ENCODE results near the gene BIK. TPM values are rescaled to one million over a fixed set of nuclear protein-coding genes. Genes with fewer than 3 reads are reported as not detected.
A peak's percentile ranks its signal among the peaks of the same experiment; 100 is the strongest.

The BIK gene
- total RNA-seq, 2 experiments from 2014 or later, result 1.7 to 2.0 TPM

- Mint-ChIP-seq H3K27ac (no peak overlapping the region), H3K27me3 (ENCODE audit: low read depth) (no peaks in the 10 kb centered on the region), H3K9me3 (ENCODE audit: insufficient read depth) (no peaks in the 10 kb centered on the region), H3K36me3 (ENCODE audit: low read depth) (peaks cover 23% of the 10 kb centered on the region), H3K4me3 (no peak overlapping the region), H3K4me1 (ENCODE audit: low read depth) (peaks cover 15% of the 10 kb centered on the region)
- DNase-seq (no peak), ATAC-seq (no peak)
- POLR2A ChIA-PET, result interaction anchor here (0.8 kb wide), 1 partner anchor 209 kb away, joined by 3 read pairs; no protein-coding TSS in a partner anchor
- CTCF ChIA-PET, result no interaction called here
Measured at GRCh38 chr22:43168471-43169309, 58.1 kb downstream of the BIK start.

- peaks cover 15% of the 10 kb centered on the region for H3K4me1 Mint-ChIP-seq (ENCODE audit: low read depth)
- H3K4me3 Mint-ChIP-seq, result no peak overlapping the region
- no peaks in the 10 kb centered on the region for H3K27me3 Mint-ChIP-seq (ENCODE audit: low read depth)
- H3K27ac Mint-ChIP-seq, result no peak overlapping the region
- H3K36me3 Mint-ChIP-seq (ENCODE audit: low read depth), result peaks cover 23% of the 10 kb centered on the region
- ChIA-PET POLR2A (interaction anchor here (1.4 kb wide), 1 partner anchor 14 kb away, joined by 3 read pairs; no protein-coding TSS in a partner anchor), CTCF (no interaction called here)
- DNase-seq (no peak), ATAC-seq (no peak)
- no peaks in the 10 kb centered on the region for H3K9me3 Mint-ChIP-seq (ENCODE audit: insufficient read depth)
Measured at GRCh38 chr22:43169310-43170130, 59.0 kb downstream of the BIK start.

GRCh38 chr22:43170131-43170480 is 59.6 kb downstream of the BIK start:
- ChIA-PET POLR2A (interaction anchor here (1.4 kb wide), 1 partner anchor 14 kb away, joined by 3 read pairs; no protein-coding TSS in a partner anchor), CTCF (no interaction called here)
- H3K27me3 Mint-ChIP-seq (ENCODE audit: low read depth), result no peaks in the 10 kb centered on the region
- peaks cover 15% of the 10 kb centered on the region for H3K4me1 Mint-ChIP-seq (ENCODE audit: low read depth)
- H3K27ac Mint-ChIP-seq, result peak overlapping the region; percentile 58
- H3K9me3 Mint-ChIP-seq (ENCODE audit: insufficient read depth), result no peaks in the 10 kb centered on the region
- no peak overlapping the region for H3K4me3 Mint-ChIP-seq
- peaks cover 23% of the 10 kb centered on the region for H3K36me3 Mint-ChIP-seq (ENCODE audit: low read depth)
- DNase-seq (no peak), ATAC-seq (no peak)

- no peak for DNase-seq
- H3K27me3 Mint-ChIP-seq (ENCODE audit: low read depth), result no peaks in the 10 kb centered on the region
- H3K27ac Mint-ChIP-seq, result peak overlapping the region; percentile 72
- H3K4me1 Mint-ChIP-seq (ENCODE audit: low read depth), result peaks cover 16% of the 10 kb centered on the region
- ATAC-seq, result no peak
- H3K9me3 Mint-ChIP-seq (ENCODE audit: insufficient read depth), result no peaks in the 10 kb centered on the region
- H3K4me3 Mint-ChIP-seq, result no peak overlapping the region
- POLR2A ChIA-PET, result no interaction called here
- H3K36me3 Mint-ChIP-seq (ENCODE audit: low read depth), result peaks cover 25% of the 10 kb centered on the region
- CTCF ChIA-PET, result no interaction called here
Measured at GRCh38 chr22:43171019-43171491, 60.5 kb downstream of the BIK start.

- Mint-ChIP-seq H3K9me3 (ENCODE audit: insufficient read depth) (no peaks in the 10 kb centered on the region), H3K4me3 (no peak overlapping the region), H3K36me3 (ENCODE audit: low read depth) (peaks cover 27% of the 10 kb centered on the region), H3K4me1 (ENCODE audit: low read depth) (peaks cover 18% of the 10 kb centered on the region), H3K27ac (no peak overlapping the region), H3K27me3 (ENCODE audit: low read depth) (no peaks in the 10 kb centered on the region)
- DNase-seq, result no peak
- ATAC-seq, result no peak
- ChIA-PET CTCF (no interaction called here), POLR2A (no interaction called here)
Measured at GRCh38 chr22:43171607-43172006, 61.1 kb downstream of the BIK start.

- POLR2A ChIA-PET, result no interaction called here
Measured at GRCh38 chr22:43172191-43172590, 61.6 kb downstream of the BIK start.

GRCh38 chr22:43173566-43173965 is 63.0 kb downstream of the BIK start:
- Mint-ChIP-seq H3K9me3 (ENCODE audit: insufficient read depth) (no peaks in the 10 kb centered on the region), H3K27ac (no peak overlapping the region), H3K36me3 (ENCODE audit: low read depth) (peaks cover 30% of the 10 kb centered on the region), H3K27me3 (ENCODE audit: low read depth) (no peaks in the 10 kb centered on the region), H3K4me3 (no peak overlapping the region), H3K4me1 (ENCODE audit: low read depth) (peaks cover 18% of the 10 kb centered on the region)
- ChIA-PET CTCF (no interaction called here), POLR2A (no interaction called here)
- ATAC-seq (no peak), DNase-seq (no peak)

More at GRCh38 chr22:43172191-43172590, 61.6 kb downstream of the BIK start:
- H3K4me3 Mint-ChIP-seq, result no peak overlapping the region
- no peaks in the 10 kb centered on the region for H3K9me3 Mint-ChIP-seq (ENCODE audit: insufficient read depth)
- no peaks in the 10 kb centered on the region for H3K27me3 Mint-ChIP-seq (ENCODE audit: low read depth)
- peaks cover 18% of the 10 kb centered on the region for H3K4me1 Mint-ChIP-seq (ENCODE audit: low read depth)
- peaks cover 27% of the 10 kb centered on the region for H3K36me3 Mint-ChIP-seq (ENCODE audit: low read depth)
- DNase-seq (no peak), ATAC-seq (no peak)
- CTCF ChIA-PET, result no interaction called here
- H3K27ac Mint-ChIP-seq, result no peak overlapping the region

- ATAC-seq (no peak), DNase-seq (no peak)
- ChIA-PET POLR2A (no interaction called here), CTCF (no interaction called here)
- no peaks in the 10 kb centered on the region for H3K27me3 Mint-ChIP-seq (ENCODE audit: low read depth)
- H3K36me3 Mint-ChIP-seq (ENCODE audit: low read depth), result peaks cover 33% of the 10 kb centered on the region
- no peak overlapping the region for H3K4me3 Mint-ChIP-seq
- H3K4me1 Mint-ChIP-seq (ENCODE audit: low read depth), result peaks cover 15% of the 10 kb centered on the region
- H3K27ac Mint-ChIP-seq, result no peak overlapping the region
- no peaks in the 10 kb centered on the region for H3K9me3 Mint-ChIP-seq (ENCODE audit: insufficient read depth)
Measured at GRCh38 chr22:43173976-43174720, 63.6 kb downstream of the BIK start.

GRCh38 chr22:43174941-43175531 is 64.5 kb downstream of the BIK start:
- CTCF ChIA-PET, result no interaction called here
- ATAC-seq, result no peak
- Mint-ChIP-seq H3K36me3 (ENCODE audit: low read depth) (peaks cover 38% of the 10 kb centered on the region), H3K27ac (no peak overlapping the region), H3K9me3 (ENCODE audit: insufficient read depth) (no peaks in the 10 kb centered on the region), H3K4me3 (no peak overlapping the region), H3K4me1 (ENCODE audit: low read depth) (peaks cover 15% of the 10 kb centered on the region), H3K27me3 (ENCODE audit: low read depth) (no peaks in the 10 kb centered on the region)
- DNase-seq, result no peak
- POLR2A ChIA-PET, result no interaction called here

- no peaks in the 10 kb centered on the region for H3K27me3 Mint-ChIP-seq (ENCODE audit: low read depth)
- H3K27ac Mint-ChIP-seq, result no peak overlapping the region
- peaks cover 37% of the 10 kb centered on the region for H3K36me3 Mint-ChIP-seq (ENCODE audit: low read depth)
- no peak overlapping the region for H3K4me3 Mint-ChIP-seq
- H3K9me3 Mint-ChIP-seq (ENCODE audit: insufficient read depth), result no peaks in the 10 kb centered on the region
- no peak for ATAC-seq
- DNase-seq, result no peak
- CTCF ChIA-PET, result no interaction called here
- H3K4me1 Mint-ChIP-seq (ENCODE audit: low read depth), result peaks cover 8% of the 10 kb centered on the region
- POLR2A ChIA-PET, result no interaction called here
Measured at GRCh38 chr22:43176090-43176489, 65.5 kb downstream of the BIK start.

- POLR2A ChIA-PET, result no interaction called here
- CTCF ChIA-PET, result no interaction called here
- no peak overlapping the region for H3K4me3 Mint-ChIP-seq
- peaks cover 5% of the 10 kb centered on the region for H3K4me1 Mint-ChIP-seq (ENCODE audit: low read depth)
- H3K27ac Mint-ChIP-seq, result no peak overlapping the region
- no peaks in the 10 kb centered on the region for H3K9me3 Mint-ChIP-seq (ENCODE audit: insufficient read depth)
- H3K27me3 Mint-ChIP-seq (ENCODE audit: low read depth), result no peaks in the 10 kb centered on the region
- peaks cover 35% of the 10 kb centered on the region for H3K36me3 Mint-ChIP-seq (ENCODE audit: low read depth)
- DNase-seq (no peak), ATAC-seq (no peak)
Measured at GRCh38 chr22:43177479-43177878, 66.9 kb downstream of the BIK start.

Data from activated CD8-positive, alpha-beta T cell treated with anti-CD3 and anti-CD28 coated beads, Interleukin-2, amount 10 ng/mL, durations not matched to agents 7 days and 5 days (primary cell).